ENCODE data around the gene MYEOV.

Gene MYEOV

GRCh38 chr11:69302447-69303020 is 8.6 kb downstream of the MYEOV start:
- no peak for DNase-seq

GRCh38 chr11:69303427-69303826 is 9.5 kb downstream of the MYEOV start:
- DNase-seq, result no peak

GRCh38 chr11:69304258-69304657 is 10.3 kb downstream of the MYEOV start:
- no peak for DNase-seq

DNA sequence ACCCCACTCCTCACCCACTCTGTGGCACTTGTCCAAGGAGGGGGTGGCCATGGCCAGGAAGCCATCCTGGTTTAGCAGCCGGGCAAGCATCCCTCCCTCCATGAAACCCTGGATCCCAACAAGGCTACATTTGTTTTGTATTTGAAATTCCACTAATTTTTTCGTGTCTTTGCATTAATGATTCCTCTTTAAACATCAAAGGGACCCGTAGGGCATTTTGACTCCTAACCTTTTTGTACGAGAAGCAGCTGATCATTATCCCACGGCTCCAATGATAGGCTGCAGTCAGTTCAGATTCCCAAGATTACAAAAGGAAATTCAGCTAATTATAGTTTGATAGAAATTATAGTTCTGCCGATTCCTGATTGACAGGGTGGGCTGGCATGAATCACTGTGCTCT is 10.7 kb downstream of the MYEOV start:
- DNase-seq, result no peak

- DNase-seq, result no peak
These were observed 12.1 kb downstream of the MYEOV start for GRCh38 chr11:69305885-69306540.

GRCh38 chr11:69306821-69307220 is 12.9 kb downstream of the MYEOV start:
- DNase-seq, result no peak

GRCh38 chr11:69307421-69307820 is 13.5 kb downstream of the MYEOV start:
- DNase-seq, result no peak

DNA sequence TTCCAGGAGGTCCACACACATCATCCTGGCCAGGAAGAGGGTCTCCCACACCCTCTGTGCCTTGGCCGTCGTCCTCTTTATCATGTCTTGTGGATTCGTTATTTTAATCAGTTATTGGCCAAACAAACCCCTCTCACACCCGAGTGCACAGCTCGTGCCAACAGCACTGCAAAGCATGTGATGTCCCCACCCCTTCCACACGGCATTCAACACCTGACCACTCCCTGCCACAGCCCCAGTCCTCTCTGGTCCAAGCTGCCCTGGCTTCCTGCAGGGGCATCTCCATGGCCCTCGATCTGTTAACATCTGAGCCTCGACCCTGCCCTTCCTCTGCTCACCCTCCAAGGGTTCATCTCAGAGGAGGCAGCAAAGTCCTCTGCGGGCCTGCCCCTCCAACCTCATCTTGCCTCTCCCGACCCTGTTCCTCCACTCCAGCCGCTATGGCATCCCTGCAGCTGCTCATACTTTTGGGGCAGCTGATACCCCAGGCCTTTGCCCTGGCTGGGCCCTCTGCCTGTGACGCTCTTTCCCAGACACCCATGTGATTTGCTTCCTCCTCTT is 14.0 kb downstream of the MYEOV start:
- no peak for DNase-seq

GRCh38 chr11:69308491-69308911 is 14.5 kb downstream of the MYEOV start:
- no peak for DNase-seq

DNA sequence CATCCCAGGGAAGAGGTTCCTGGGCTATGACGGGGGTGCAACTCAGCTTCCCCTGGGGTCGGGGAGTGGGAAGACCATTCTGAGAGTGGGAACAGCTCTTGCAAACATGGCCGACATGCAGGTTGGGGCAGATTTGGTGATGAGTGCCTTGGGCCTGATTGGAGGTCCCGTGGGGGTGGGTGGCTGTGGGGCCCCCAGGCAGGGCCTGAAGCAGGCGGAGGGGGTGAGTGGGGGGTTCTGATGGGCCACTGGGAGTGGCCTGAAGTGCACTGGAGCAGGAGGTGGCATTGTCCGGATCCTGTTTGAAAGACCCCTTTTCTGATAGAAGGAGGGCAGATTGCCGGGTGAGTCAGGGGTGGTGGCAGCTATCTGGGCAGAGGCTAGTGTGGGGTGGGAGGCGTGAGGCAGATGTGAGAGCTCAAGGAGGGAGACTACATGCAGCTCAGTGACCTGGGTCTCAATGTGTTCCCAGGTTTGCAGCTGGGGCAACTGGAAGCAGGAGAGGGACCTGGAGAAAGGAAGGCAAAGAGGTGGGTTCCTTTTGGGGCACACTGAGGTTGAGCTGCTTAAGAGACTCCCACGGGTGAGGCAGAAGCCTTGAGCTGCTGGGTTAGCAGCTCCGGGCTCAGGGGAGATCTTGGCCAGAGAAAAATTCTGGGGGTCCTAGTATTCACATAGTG is 15.1 kb downstream of the MYEOV start:
- DNase-seq, result no peak

DNA sequence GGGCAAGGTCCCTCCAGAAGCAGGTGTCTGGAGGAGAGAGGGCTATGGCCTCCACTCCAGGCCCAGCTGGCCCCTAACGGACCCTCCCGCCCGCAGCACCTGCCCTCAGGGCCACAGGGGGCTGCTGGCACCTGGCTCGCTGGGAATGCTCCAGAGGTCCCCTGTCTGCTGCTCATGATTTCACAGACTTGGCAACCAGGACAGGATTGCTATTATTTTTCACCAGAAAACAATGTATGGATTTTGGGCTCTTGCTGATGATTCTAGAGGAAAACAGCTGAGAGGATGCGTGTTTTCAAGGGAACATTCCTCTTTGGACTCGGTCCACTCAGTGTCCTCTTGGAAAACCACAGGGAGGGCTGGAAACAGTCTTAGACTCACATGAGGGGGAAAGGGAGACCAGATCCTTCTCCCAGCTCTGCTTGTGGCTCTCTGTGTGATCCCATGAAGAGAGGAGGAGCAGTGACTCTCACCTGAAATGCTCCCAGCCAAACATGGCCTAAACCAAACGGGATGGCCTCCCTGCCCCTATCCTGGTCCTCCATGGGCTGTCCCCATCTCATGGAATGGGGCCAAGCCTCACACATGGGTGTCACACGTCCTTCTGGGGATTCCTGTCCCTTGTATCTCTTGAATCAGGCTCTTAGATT is 15.8 kb downstream of the MYEOV start:
- DNase-seq, result no peak

DNA sequence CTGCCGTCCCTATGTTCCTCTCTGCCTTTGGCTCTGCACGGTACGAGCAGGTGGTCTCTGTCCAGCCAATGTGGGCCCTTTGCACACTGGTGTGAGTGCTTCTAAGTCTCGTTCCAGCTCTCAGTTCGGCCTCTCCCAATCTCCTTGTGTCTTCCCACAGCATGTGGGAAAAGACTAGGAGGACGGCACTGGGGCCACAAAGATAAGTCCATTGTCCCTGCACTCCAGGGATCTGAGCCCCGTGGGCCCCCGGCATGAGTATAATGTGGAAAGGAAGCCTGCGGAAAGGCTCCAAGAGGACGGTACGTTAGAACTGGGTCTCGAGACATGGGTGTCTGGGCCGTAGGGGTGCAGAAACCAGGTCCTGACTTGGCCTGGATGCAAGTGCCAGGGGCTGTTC is 16.4 kb downstream of the MYEOV start:
- no peak for DNase-seq

DNA sequence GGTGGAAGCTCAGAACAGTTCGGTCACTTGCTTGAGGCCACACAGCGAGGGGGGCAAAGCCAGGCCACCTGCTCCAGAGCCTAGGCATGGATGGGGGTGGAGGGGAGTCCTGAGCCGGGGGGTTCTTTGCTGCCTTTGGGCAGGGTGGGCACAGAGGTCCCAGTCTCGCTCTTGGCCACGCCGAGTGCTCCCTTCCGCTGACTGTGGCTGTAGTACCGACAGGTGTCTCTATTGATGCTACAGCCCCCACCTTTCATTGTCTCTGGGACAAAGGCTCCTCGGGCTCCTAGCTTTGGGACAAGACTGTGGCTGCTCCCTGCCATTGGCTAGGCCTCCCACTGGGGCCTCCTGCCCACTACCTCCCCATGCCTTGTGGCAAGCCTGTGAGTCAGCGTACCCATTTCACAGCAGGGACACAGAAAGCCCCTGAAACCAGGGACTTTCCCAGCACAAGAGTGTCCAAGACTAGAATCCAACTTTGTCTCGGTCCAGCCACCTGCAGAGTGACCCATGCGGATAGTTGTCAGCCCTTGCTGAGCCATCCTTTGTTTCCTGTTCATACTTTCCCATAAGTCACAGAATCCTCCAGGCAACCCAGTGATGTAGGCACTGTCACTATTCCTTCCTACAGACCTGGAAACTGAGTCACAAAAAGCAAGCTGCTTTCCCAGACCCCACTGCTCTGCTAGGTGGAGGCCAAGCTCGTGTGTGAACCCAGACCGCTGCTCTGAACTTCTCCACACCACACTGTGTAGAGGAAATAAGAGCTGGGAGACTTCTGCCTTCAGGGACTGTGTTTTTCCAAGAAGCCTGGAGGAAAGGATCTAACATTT is 17.2 kb downstream of the MYEOV start:
- DNase-seq, result no peak

GRCh38 chr11:69311767-69312385 is 17.9 kb downstream of the MYEOV start:
- no peak for DNase-seq

- no peak for DNase-seq
These were observed 18.8 kb downstream of the MYEOV start for GRCh38 chr11:69312453-69313404.

- DNase-seq, result no peak
These were observed 20.0 kb downstream of the MYEOV start for GRCh38 chr11:69313992-69314391.

- DNase-seq, result no peak
These were observed 20.6 kb downstream of the MYEOV start for GRCh38 chr11:69314555-69314954.

- no peak for DNase-seq
These were observed 23.0 kb downstream of the MYEOV start for GRCh38 chr11:69316956-69317355.

- DNase-seq, result no peak
These were observed 23.6 kb downstream of the MYEOV start for GRCh38 chr11:69317401-69318092.

DNA sequence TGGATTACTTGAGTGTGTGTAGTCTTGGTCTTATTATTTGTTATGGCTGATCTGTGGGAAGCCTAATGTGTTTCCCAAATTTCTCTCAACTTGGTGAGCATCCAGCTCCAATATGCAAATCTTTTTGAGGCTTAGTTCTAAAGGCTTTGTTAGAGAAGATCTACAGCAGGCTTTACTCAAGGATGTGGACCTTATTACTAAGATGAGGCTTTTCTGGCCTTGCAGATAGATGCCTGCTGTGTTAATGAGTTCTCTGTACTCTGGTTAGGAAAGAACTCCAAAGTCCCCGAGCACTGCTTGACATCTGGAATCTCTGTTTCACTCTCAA is 24.1 kb downstream of the MYEOV start:
- no peak for DNase-seq
